Suprapubic skin (tissue), 4 donors: ENCODE results near the gene GMDS. TPM values are rescaled to one million over a fixed set of nuclear protein-coding genes. Genes with fewer than 3 reads are reported as not detected.

ENCODE experiments used
- DNase-seq, 2 donors: peaks; one replicate each; pipeline ENCODE4 v3.0.0-alpha.2; 2019; ENCODE audit warnings: low spot score in 2 of 2
- H3K27ac ChIP-seq: fragments of 200-600 bp; sonication (generic); one replicate; pipeline ENCODE4 v1.5.1; 2019
- H3K27me3 ChIP-seq: fragments of 200-600 bp; sonication (generic); one replicate; pipeline ENCODE4 v1.5.1; 2019
- H3K36me3 ChIP-seq: fragments of 200-600 bp; sonication (generic); one replicate; pipeline ENCODE4 v1.5.1; 2019
- H3K4me1 ChIP-seq: fragments of 200-600 bp; sonication (generic); one replicate; pipeline ENCODE4 v1.5.1; 2019
- H3K4me3 ChIP-seq: fragments of 200-600 bp; sonication (generic); one replicate; pipeline ENCODE4 v1.5.1; 2019; ENCODE audit warnings: mild to moderate bottlenecking
- H3K9me3 ChIP-seq: fragments of 200-600 bp; sonication (generic); one replicate; pipeline ENCODE4 v1.5.1; 2019
- EP300 ChIP-seq: sonication (generic); formaldehyde crosslinking; IDR thresholded peaks from one replicate; pipeline ENCODE4 v1.6.1; 2017; ENCODE audit warnings: antibody characterized with exemption
- POLR2A ChIP-seq, 2 donors: fragments of 450-650 bp; IDR thresholded peaks; one replicate each; pipeline ENCODE4 v1.6.1; 2017; ENCODE audit warnings: antibody characterized with exemption in 2 of 2, mild to moderate bottlenecking in 2 of 2, moderate library complexity in 2 of 2
- POLR2AphosphoS5 ChIP-seq, 3 donors: sonication (generic); formaldehyde crosslinking; IDR thresholded peaks; one replicate each; pipeline ENCODE4 v1.6.1; 2017; ENCODE audit warnings: antibody characterized with exemption in 3 of 3
- whole genome bisulfite sequencing: methylation state at CpG from one replicate; pipeline ENCODE4 v1.1.5; 2018; 5-methylcytosine and 5-hydroxymethylcytosine counted together
- total RNA-seq, 4 donors: library from RNA; depleted of rRNA; stranded (reverse); fragments of >200 nt; gene quantifications; one replicate each; pipeline ENCODE4 v1.1.0, GENCODE V29; 2016
- TF ChIP-seq, protein P1 (sequence below), 2 donors: fragments of 200-600 bp in 1 of 2; fragments of 450-650 bp in 1 of 2; sonication (generic) in 1 of 2; IDR thresholded peaks; one replicate each; pipeline ENCODE4 v1.5.1; 2016 to 2019; ENCODE audit warnings: antibody characterized with exemption in 2 of 2, mild to moderate bottlenecking in 1 of 2, moderate library complexity in 1 of 2

Gene GMDS
- total RNA-seq, 4 donors from 2014 or later, result 11.7 to 19.3 (median 13.2) TPM

DNA sequence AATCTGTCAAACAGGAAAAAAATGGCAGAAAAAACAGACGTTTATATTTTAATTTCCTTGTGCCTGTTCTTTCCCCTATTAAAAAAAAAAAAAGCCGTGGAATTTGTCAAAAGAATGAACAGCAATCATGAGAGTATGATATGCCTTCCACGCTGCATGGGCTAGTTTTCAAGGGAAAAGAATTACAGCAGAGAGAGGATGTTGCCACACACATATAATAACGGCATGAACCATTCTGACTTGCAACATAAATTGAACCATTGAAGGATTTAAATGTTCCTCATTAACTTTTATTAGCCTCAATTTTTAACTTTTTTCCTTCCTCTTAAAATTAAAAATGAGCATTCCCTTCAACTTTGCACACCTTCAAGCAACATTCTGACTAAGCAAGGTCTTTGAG is 333.9 kb downstream of the GMDS start:
- no peaks in the 10 kb centered on the region for H3K4me1 ChIP-seq
- 57% methylated on average over 4 of the region's 4 CpGs for WGBS
- no peaks in the 10 kb centered on the region for H3K36me3 ChIP-seq
- no peak overlapping the region for H3K4me3 ChIP-seq
- no peaks in the 10 kb centered on the region for H3K9me3 ChIP-seq
- no peak for TF ChIP-seq POLR2A (IDR thresholded peaks at IDR 0.05)
- no peak for TF ChIP-seq POLR2AphosphoS5 (IDR thresholded peaks at IDR 0.05)
- TF ChIP-seq, protein P1, sequence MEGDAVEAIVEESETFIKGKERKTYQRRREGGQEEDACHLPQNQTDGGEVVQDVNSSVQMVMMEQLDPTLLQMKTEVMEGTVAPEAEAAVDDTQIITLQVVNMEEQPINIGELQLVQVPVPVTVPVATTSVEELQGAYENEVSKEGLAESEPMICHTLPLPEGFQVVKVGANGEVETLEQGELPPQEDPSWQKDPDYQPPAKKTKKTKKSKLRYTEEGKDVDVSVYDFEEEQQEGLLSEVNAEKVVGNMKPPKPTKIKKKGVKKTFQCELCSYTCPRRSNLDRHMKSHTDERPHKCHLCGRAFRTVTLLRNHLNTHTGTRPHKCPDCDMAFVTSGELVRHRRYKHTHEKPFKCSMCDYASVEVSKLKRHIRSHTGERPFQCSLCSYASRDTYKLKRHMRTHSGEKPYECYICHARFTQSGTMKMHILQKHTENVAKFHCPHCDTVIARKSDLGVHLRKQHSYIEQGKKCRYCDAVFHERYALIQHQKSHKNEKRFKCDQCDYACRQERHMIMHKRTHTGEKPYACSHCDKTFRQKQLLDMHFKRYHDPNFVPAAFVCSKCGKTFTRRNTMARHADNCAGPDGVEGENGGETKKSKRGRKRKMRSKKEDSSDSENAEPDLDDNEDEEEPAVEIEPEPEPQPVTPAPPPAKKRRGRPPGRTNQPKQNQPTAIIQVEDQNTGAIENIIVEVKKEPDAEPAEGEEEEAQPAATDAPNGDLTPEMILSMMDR (IDR thresholded peaks at IDR 0.05), result no peak
- TF ChIP-seq EP300, result no peak
- DNase-seq, result no peak
- no peaks in the 10 kb centered on the region for H3K27me3 ChIP-seq
- H3K27ac ChIP-seq, result no peak overlapping the region

DNA sequence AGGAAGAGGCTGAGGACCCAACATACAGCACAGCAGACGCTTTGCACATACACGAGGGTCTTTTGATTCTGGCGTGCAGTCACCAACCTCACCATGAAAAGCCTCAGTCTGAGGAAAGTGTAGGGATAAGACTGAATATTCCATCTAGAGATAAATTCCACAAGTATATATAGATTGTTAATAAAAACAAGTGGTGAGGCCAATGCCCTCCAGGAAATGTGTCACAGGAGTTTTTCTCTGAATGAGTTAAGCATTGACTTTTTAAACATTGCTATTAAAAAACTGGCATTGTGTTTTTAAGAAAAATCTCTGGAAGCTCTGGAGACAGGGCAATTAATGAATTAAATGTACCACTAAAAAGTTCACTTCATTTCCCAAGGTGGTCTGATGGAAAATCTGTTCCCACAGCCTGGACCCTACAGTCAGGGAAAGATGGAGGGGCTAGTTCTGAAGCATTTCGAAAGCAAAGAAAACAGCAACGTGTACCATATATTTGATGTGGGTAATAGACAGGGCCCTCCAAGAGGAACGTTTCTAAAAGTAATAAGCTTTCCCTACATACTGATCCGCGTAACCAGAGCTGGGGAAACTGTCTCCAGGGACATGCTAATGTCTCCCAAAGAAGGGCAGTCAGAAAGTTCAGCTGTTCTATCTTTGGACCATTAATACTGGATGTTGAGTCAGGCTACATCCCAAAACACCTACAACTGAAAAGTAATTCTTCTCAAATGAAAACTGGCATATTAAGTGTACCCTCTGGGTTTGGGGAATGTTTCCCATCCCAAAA is 334.6 kb downstream of the GMDS start:
- DNase-seq, result no peak
- Histone ChIP-seq H3K4me3 (no peak overlapping the region), H3K4me1 (no peaks in the 10 kb centered on the region), H3K36me3 (no peaks in the 10 kb centered on the region), H3K27ac (no peak overlapping the region), H3K27me3 (no peaks in the 10 kb centered on the region), H3K9me3 (no peaks in the 10 kb centered on the region)
- TF ChIP-seq POLR2A (IDR thresholded peaks at IDR 0.05), result no peak
- TF ChIP-seq, protein P1 (IDR thresholded peaks at IDR 0.05), result no peak
- no peak for TF ChIP-seq POLR2AphosphoS5 (IDR thresholded peaks at IDR 0.05)
- TF ChIP-seq EP300, result no peak
- 87% methylated on average over 8 of the region's 8 CpGs for WGBS

DNA sequence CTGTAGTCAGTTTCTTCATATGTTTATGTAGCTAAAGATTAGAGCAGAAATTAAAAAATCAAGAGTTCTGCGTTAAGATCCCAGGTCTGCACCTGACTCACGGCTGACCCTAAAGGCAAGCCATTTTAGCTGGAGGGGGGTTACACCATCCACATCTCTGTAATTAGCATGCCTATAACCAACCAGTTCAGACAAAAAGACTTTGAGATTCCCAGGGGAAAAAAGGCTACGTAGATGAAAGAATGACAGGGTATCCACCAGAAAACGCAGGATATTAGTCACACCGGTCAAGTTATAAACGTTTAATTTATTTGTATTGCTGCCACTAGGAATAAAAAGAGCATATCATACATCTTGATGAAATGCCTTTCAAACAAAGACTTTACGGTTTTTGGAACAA is 336.6 kb downstream of the GMDS start:
- TF ChIP-seq EP300 (no peak), POLR2A (IDR thresholded peaks at IDR 0.05) (no peak), POLR2AphosphoS5 (IDR thresholded peaks at IDR 0.05) (no peak)
- TF ChIP-seq, protein P1 (IDR thresholded peaks at IDR 0.05), result no peak
- no peaks in the 10 kb centered on the region for H3K4me1 ChIP-seq
- H3K4me3 ChIP-seq, result no peak overlapping the region
- no peaks in the 10 kb centered on the region for H3K9me3 ChIP-seq
- H3K27ac ChIP-seq, result no peak overlapping the region
- DNase-seq, result no peak
- H3K27me3 ChIP-seq, result no peaks in the 10 kb centered on the region
- WGBS, result 89% methylated on average over 7 of the region's 7 CpGs
- no peaks in the 10 kb centered on the region for H3K36me3 ChIP-seq

DNA sequence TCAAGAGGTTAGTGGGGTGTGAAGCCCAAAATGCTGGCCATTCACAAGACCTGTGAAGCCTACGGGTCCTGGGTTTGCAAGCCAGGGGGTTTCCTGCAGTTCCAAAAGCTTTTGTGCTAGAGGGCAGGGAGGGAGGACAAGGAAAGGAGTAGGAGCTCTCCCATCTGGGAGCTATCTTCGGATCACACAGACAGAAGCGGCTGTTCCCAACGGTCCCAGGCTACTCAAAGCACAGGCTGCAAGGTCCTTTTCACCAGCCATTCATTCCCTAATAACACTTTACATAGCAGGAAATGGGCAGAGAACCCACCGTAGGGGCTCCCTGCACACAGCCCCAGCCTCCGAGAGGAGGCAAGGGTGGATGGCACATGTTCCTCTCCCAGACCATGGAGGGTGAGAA is 338.8 kb downstream of the GMDS start:
- no peak for DNase-seq
- no peaks in the 10 kb centered on the region for H3K9me3 ChIP-seq
- 84% methylated on average over 6 of the region's 6 CpGs for WGBS
- TF ChIP-seq, protein P1 (IDR thresholded peaks at IDR 0.05), result no peak
- TF ChIP-seq POLR2AphosphoS5 (IDR thresholded peaks at IDR 0.05) (no peak), POLR2A (IDR thresholded peaks at IDR 0.05) (no peak), EP300 (no peak)
- no peaks in the 10 kb centered on the region for H3K4me1 ChIP-seq
- no peak overlapping the region for H3K4me3 ChIP-seq
- no peak overlapping the region for H3K27ac ChIP-seq
- no peaks in the 10 kb centered on the region for H3K36me3 ChIP-seq
- H3K27me3 ChIP-seq, result no peaks in the 10 kb centered on the region

DNA sequence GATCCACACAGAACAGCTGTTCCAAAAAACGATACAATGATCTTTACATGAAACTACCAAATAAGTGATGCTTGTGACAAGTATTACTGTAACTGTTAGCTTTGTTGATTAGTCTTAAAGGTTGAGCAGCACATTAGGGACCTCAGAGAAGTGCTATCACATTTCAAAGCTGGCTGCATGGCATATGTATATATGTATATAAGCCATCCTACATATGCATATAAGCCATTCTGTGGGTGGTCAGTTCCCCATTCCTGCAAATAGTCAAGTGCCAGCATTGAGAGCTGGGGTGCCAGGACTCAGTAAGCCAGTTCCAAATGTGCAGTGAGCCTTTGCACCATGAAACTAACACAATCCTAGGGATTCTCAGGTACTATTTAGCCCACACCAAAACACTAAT is 339.4 kb downstream of the GMDS start:
- Histone ChIP-seq H3K36me3 (no peaks in the 10 kb centered on the region), H3K27me3 (no peaks in the 10 kb centered on the region), H3K4me1 (no peaks in the 10 kb centered on the region), H3K9me3 (no peaks in the 10 kb centered on the region), H3K27ac (no peak overlapping the region), H3K4me3 (no peak overlapping the region)
- TF ChIP-seq EP300, result no peak
- TF ChIP-seq POLR2A (IDR thresholded peaks at IDR 0.05), result no peak
- TF ChIP-seq, protein P1 (IDR thresholded peaks at IDR 0.05), result no peak
- no peak for TF ChIP-seq POLR2AphosphoS5 (IDR thresholded peaks at IDR 0.05)
- no peak for DNase-seq
- 92% methylated on average over 1 of the region's 1 CpG for WGBS
